Activated T-helper 17 cell treated with anti-CD3 and anti-CD28 coated beads, Interleukin-2, amount 50 U/mL, for 72 hours (primary cell): ENCODE results near the gene ANG. TPM values are rescaled to one million over a fixed set of nuclear protein-coding genes. Genes with fewer than 3 reads are reported as not detected.
"Not testable (repeated sequence)": the region's sequence is repeated elsewhere in the genome, so short reads cannot be mapped to it uniquely, and the experiment has no call there.

Source experiments
- ATAC-seq: fragments of 150-1000 bp; cut with Tn5 transposase; replicated peaks from 2 replicates; pipeline ENCODE4 v1.10.0; 2021; ENCODE audit warnings: mild to moderate bottlenecking, moderate library complexity
- H3K27ac Mint-ChIP-seq: one replicate; pipeline ENCODE4 v1.8.0; 2022; ENCODE audit warnings: mixed read lengths
- H3K27me3 Mint-ChIP-seq: one replicate; pipeline ENCODE4 v1.8.0; 2022; ENCODE audit warnings: mixed read lengths
- H3K36me3 Mint-ChIP-seq: one replicate; pipeline ENCODE4 v1.8.0; 2022; ENCODE audit warnings: low read depth, mild to moderate bottlenecking, mixed read lengths
- H3K4me1 Mint-ChIP-seq: one replicate; pipeline ENCODE4 v1.8.0; 2022; ENCODE audit warnings: mixed read lengths
- H3K4me3 Mint-ChIP-seq: one replicate; pipeline ENCODE4 v1.8.0; 2022; ENCODE audit warnings: mild to moderate bottlenecking, mixed read lengths
- H3K9me3 Mint-ChIP-seq: one replicate; pipeline ENCODE4 v1.8.0; 2022; ENCODE audit warnings: mixed read lengths
- total RNA-seq, 2 donors: library from RNA; stranded (reverse); gene quantifications; one replicate each; pipeline ENCODE4 v1.2.3, GENCODE V29; 2022

The ANG gene
- total RNA-seq, 2 donors from 2014 or later = 3.6 to 11.1 TPM

DNA sequence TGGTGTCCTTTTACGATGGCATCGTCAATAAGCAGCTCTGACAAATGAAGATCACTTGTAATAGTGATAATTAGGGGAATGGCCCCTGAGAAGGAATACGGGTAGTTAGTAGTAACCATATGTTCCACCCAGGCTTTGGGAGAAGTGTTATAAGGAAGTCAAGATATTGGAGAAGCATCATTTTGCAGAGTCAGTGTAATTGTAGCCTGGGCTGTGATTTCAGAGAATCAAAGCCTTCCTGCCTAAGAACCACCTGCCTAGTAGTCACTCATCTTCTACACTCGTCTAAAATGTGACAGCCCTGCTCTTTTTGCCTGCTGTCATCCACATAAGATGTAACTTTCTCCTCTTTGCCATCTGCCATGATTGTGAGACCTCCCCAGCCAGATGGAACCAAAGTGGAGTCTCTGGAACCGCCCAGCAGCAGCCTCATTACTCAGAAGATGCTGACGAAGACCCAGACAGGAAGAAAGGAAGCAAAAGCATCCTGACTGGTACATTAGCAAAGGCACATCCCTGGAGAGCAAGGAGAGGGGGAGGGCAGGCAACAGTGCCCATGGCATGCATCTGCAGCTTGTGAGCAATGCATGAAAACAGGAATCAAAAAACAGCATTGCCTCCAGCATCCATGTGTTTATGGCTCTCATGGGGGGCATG, 44.5 kb downstream of the ANG start:
- Mint-ChIP-seq H3K4me1 (no peaks in the 10 kb centered on the region), H3K9me3 (no peaks in the 10 kb centered on the region), H3K4me3 (no peak overlapping the region), H3K27ac (no peak overlapping the region), H3K27me3 (peaks cover 4% of the 10 kb centered on the region), H3K36me3 (no peaks in the 10 kb centered on the region)
- no peak for ATAC-seq

DNA sequence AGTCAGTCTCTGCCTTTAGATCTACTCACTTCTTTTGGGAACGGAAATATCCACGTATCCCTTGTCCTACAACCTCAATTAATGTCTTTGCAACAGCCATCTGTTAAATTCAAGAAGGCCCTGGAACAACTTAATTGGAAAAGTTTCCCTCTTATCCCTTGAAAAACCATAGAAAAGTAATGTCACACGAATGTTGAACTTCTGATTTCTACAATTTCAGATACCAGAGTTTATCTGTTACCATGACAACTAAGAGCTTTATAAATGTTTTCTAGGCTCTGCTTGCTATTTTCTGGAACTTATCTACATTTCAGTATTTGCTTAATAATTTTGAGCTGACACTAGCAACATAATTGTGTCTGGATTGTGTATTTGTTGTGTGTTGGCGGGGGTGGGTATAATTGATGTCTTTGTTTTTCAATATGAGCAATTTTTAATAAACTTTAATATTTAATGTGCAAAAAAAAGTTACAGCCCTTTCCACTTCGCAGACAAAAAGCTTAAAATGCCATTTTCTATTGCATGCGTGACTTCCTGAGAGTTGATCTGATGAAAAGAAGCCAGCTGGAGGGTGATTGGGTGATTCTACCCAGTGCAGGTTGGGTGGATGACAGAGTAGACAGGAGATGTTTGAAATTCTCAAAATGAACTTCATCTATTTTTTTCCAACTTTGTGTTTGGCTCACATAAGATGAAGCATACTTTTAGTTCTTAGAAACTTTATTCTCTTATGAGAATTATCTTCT, 45.3 kb downstream of the ANG start:
- no peaks in the 10 kb centered on the region for H3K9me3 Mint-ChIP-seq
- ATAC-seq = no peak
- no peak overlapping the region for H3K27ac Mint-ChIP-seq
- peaks cover 6% of the 10 kb centered on the region for H3K27me3 Mint-ChIP-seq
- no peaks in the 10 kb centered on the region for H3K36me3 Mint-ChIP-seq
- H3K4me1 Mint-ChIP-seq = no peaks in the 10 kb centered on the region
- no peak overlapping the region for H3K4me3 Mint-ChIP-seq

DNA sequence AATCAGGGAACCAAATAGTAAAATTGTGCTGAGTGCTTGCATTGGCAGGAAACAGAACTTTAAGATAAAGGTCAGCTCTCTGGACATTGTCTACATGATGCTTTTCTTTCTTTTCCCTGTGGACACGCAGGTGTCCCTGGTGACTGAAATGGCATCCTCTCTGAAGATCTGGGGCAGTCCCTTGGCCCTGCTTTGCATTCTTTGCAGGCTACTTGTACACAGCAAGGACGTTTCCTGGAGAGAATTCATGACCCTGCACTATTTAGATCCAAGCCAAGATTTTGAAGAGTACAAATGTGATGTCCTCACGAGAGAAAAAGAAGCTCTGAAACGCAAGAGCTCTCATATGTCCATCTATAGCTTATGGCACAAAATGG, 45.9 kb downstream of the ANG start:
- no peaks in the 10 kb centered on the region for H3K4me1 Mint-ChIP-seq
- H3K36me3 Mint-ChIP-seq = no peaks in the 10 kb centered on the region
- no peaks in the 10 kb centered on the region for H3K9me3 Mint-ChIP-seq
- no peak overlapping the region for H3K4me3 Mint-ChIP-seq
- peaks cover 6% of the 10 kb centered on the region for H3K27me3 Mint-ChIP-seq
- ATAC-seq = no peak
- no peak overlapping the region for H3K27ac Mint-ChIP-seq

DNA sequence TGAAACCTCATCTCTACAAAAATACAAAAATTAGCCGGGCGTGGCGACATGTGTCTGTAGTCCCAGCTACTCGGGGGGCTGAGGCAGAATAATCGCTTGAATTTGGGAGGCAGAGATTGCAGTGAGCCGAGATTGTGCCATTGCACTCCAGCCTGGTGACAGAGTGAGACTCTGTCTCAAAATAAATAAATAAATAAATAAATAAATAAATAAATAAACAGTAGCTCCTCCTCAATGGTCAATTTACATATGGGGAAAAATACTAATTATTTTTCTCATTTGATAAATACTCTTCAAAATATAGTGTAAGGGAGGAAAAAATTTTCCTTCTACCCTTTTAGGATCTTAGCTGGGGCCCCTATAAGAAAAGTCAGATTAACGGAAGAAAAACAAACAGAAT, 49.7 kb downstream of the ANG start:
- not testable (repeated sequence) for H3K36me3 Mint-ChIP-seq, H3K9me3 Mint-ChIP-seq, H3K27me3 Mint-ChIP-seq, ATAC-seq, H3K27ac Mint-ChIP-seq, H3K4me3 Mint-ChIP-seq, H3K4me1 Mint-ChIP-seq

DNA sequence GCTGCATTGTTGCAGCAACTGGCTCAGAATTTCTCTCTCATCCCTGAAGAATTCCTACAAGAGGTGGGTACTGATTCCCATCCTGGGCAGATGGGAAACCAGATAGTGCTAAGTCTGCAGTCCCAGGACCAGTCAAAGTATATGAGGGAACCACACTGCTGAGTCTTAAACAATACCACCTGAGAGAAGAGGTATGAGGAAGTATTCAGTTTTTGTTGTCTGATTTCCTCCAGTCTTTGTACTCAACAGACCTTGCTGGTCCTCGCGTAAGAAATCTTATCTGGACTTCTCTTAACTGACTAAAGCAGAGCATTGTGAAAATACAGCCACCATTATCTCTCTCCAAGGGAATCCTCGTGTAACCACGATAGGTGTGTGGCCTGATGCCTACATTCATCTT, 53.6 kb downstream of the ANG start:
- no peaks in the 10 kb centered on the region for H3K4me1 Mint-ChIP-seq
- no peak overlapping the region for H3K4me3 Mint-ChIP-seq
- peaks cover 13% of the 10 kb centered on the region for H3K27me3 Mint-ChIP-seq
- H3K36me3 Mint-ChIP-seq = no peaks in the 10 kb centered on the region
- H3K27ac Mint-ChIP-seq = no peak overlapping the region
- no peak for ATAC-seq
- no peaks in the 10 kb centered on the region for H3K9me3 Mint-ChIP-seq

DNA sequence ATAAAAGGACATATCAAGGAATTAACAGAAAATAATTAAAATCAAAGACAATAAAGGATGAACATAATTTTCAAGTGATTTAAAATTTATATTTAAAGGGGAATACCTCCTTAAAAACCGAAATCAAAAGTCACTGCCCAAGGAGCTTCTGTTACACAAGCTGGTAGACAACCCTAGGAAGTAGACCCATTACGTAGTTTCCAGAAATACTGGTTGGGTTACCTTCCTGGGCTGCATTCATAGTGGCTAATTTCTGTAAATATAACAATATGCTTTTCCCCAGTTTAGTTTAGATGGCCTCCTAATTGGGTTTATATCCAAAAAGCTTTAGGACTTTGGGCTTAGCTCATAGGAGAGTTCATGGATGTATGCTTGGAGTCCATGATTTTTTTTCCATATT, 55.0 kb downstream of the ANG start:
- no peaks in the 10 kb centered on the region for H3K4me1 Mint-ChIP-seq
- ATAC-seq = no peak

More for the DNA sequence above, 55.0 kb downstream of the ANG start:
- no peaks in the 10 kb centered on the region for H3K9me3 Mint-ChIP-seq
- H3K4me3 Mint-ChIP-seq = no peak overlapping the region
- H3K36me3 Mint-ChIP-seq = no peaks in the 10 kb centered on the region
- peaks cover 21% of the 10 kb centered on the region for H3K27me3 Mint-ChIP-seq
- no peak overlapping the region for H3K27ac Mint-ChIP-seq

Other genes with a start within 250 kb of the ANG start
- 10 to 100 TPM; 40.5 to 42.3 TPM for gene OSGEP, start 234.0 kb upstream of the ANG start, total RNA-seq
- 100 to 1,000 TPM; 151 to 224 TPM for gene APEX1, start 233.5 kb upstream of the ANG start, total RNA-seq
- gene PIP4P1, start 227.3 kb upstream of the ANG start, total RNA-seq = 10 to 100 TPM; 23.1 to 27.4 TPM
- gene PNP, start 219.4 kb upstream of the ANG start, total RNA-seq = 100 to 1,000 TPM; 135 to 231 TPM
- gene RNASE10, start 183.2 kb upstream of the ANG start, total RNA-seq = under 1 TPM in 1 of 2 donors, not detected in 1; 0.45 TPM
- gene RNASE9, start 127.7 kb upstream of the ANG start, total RNA-seq = not detected
- not detected for gene RNASE11, start 100.8 kb upstream of the ANG start, total RNA-seq
- gene RNASE12, start 97.4 kb upstream of the ANG start, total RNA-seq = not detected
- gene OR6S1, start 47.1 kb upstream of the ANG start, total RNA-seq = not detected
- 1 to 10 TPM; 1.0 to 6.1 TPM for gene RNASE4, start 4.2 kb upstream of the ANG start, total RNA-seq
- gene EDDM3A, start 57.1 kb downstream of the ANG start, total RNA-seq = not detected
- not detected for gene EDDM3B, start 79.6 kb downstream of the ANG start, total RNA-seq
- 1 to 10 TPM; 2.2 to 5.6 TPM for gene RNASE6, start 92.5 kb downstream of the ANG start, total RNA-seq
- under 1 TPM in 1 of 2 donors, not detected in 1; 0.56 TPM for gene RNASE1, start 114.1 kb downstream of the ANG start, total RNA-seq
- not detected for gene RNASE3, start 202.6 kb downstream of the ANG start, total RNA-seq